Urothelium cell line (cell line): ENCODE measurements around the gene FHOD3.
"Not testable (repeated sequence)": the region's sequence is repeated elsewhere in the genome, so short reads cannot be mapped to it uniquely, and the experiment has no call there.

Experiments
- DNase-seq: peaks from one replicate; pipeline ENCODE4 v3.0.0; 2011; ENCODE audit warnings: low spot score, mixed read lengths
- FAIRE-seq: peaks from 2 replicates; lab custom pipeline; 2011; peaks lifted over from hg19 to GRCh38; lab: Jason Lieb, UNC

Gene FHOD3

GRCh38 chr18:36758623-36759022 lies 461.1 kb downstream of the FHOD3 start:
- DNase-seq (no peak), FAIRE-seq (no peak)

- DNase-seq (no peak), FAIRE-seq (no peak)
These were observed 461.8 kb downstream of the FHOD3 start for GRCh38 chr18:36759167-36759776.

DNA sequence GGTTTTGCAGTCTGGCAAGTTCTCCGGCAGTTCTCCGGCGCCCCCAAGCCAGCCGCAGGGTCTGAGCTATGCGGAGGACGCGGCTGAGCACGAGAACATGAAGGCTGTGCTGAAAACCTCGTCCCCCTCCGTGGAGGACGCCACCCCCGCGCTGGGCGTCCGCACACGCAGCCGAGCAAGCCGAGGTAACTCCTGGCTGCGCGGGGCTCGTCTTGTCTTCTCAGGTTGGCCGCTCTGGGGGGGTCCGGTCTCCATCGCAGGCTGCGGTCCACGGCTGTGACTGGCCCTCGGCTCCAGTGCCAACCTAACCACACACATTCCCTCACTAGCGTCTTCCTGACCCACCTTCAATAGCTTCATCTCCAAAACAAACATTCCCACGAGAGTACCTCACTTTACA lies 463.1 kb downstream of the FHOD3 start:
- FAIRE-seq (no peak), DNase-seq (no peak)

GRCh38 chr18:36761186-36761698 lies 463.7 kb downstream of the FHOD3 start:
- DNase-seq = no peak
- no peak for FAIRE-seq

- DNase-seq (no peak), FAIRE-seq (no peak)
These were observed 464.6 kb downstream of the FHOD3 start for GRCh38 chr18:36762074-36762473.

GRCh38 chr18:36762965-36763364 lies 465.5 kb downstream of the FHOD3 start:
- FAIRE-seq, DNase-seq: not testable (repeated sequence)

- DNase-seq = no peak
- no peak for FAIRE-seq
These were observed 469.3 kb downstream of the FHOD3 start for GRCh38 chr18:36766836-36767235.

- DNase-seq = no peak
- no peak for FAIRE-seq
These were observed 471.7 kb downstream of the FHOD3 start for GRCh38 chr18:36769172-36769571.

GRCh38 chr18:36769611-36770314 lies 472.2 kb downstream of the FHOD3 start:
- FAIRE-seq (no peak), DNase-seq (no peak)

- FAIRE-seq (no peak), DNase-seq (no peak)
These were observed 472.9 kb downstream of the FHOD3 start for GRCh38 chr18:36770315-36770946.

DNA sequence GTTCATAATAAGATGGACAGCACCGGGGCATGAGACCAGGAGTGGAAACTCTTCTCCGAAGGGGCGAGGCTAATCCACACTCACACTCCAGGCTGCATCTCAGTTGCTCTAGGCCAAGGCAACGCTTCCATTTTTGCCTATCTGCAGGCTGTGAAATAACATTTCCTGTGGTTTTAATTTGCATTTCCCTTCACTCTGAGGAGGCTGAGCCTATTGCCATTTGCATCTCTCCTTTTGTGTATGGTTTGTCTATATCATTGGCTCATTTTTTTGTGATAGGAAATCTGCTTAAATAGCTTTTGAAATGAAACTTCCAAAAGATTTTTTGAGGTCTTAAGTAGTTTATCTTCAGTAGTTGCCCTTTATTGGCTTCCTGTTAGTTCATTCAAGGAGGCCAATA lies 473.7 kb downstream of the FHOD3 start:
- FAIRE-seq (no peak), DNase-seq (no peak)

DNA sequence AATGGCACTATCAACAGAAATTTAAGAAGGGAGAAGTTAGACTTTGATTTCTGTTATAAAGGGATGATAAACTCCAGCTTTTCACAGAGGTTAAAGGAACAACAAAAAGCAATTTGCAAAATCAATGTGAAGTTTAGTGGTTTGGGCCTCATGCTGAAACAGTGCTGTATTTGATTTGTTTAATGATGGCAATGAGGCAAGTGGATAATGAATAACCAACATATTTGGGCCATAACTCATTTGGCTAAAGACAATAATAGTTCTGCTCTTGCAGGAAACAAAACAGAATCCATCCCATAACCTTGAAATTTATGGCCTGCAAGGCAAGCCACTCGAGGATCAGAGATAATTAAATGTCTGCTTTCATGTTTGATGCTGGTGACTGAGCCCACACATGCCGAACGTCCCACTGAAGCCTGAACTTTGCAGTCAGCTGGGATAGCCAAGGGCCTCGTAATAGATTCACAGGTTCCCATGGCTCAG lies 474.8 kb downstream of the FHOD3 start:
- DNase-seq = no peak
- no peak for FAIRE-seq

- FAIRE-seq (no peak), DNase-seq (no peak)
These were observed 477.9 kb downstream of the FHOD3 start for GRCh38 chr18:36775396-36775795.

DNA sequence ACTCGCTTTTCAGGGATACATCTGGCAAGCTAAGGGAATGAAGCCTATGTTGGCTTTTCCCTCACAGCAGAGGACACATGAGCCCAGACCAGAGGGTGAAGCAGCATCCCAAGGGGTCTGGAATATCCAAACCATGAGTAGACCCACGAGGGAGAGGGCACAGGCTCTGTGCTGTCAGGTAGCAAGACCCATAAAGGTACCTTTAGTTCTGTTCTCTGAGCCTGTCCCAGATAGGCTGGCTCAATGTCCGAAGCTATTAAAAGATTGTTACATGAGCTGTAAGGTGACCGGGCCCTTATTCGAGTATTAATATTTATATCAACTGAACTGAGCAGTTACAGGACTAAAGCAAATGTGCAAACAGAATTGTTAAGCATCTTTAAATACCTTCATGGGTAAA lies 479.1 kb downstream of the FHOD3 start:
- FAIRE-seq = no peak
- DNase-seq = no peak

- no peak for DNase-seq
- FAIRE-seq = no peak
These were observed 480.1 kb downstream of the FHOD3 start for GRCh38 chr18:36777566-36777965.

DNA sequence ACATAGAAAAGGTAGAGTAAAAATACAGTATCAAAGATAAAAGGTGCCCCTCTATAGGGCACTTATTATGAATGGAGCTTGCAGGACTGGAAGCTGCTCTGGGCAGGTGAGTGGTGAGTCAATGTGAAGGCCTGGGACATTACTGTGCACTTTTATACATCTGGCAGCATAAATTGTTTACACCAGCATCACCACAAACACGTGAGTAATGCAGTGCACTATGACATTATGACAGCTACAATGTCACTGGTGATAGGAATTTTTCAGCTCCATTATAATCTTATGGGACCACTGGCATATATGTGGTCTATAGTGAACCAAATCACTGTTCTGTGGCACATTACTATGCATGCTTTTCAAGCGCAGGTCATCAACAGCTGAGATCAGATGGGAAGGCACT lies 483.2 kb downstream of the FHOD3 start:
- DNase-seq = no peak
- no peak for FAIRE-seq

DNA sequence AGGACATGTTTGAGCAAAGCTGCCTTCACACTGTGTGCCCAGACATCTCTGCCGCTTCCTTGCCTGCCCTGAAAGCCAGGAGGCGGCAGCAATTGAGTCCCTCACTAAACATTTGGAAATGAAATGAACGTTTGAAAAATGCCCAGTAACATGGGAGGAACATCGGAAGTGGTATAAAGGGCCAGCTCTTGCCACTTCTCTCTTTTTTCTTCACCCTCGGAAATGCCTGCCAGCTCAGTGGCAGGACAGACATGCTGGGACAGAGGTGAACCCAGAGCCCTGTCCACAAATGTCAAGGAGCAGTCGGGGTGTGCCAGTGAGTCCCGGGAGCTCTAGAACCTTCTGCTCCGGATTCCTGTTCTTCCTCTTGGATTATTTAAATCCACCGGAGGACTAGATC lies 485.2 kb downstream of the FHOD3 start:
- FAIRE-seq = no peak

DNA sequence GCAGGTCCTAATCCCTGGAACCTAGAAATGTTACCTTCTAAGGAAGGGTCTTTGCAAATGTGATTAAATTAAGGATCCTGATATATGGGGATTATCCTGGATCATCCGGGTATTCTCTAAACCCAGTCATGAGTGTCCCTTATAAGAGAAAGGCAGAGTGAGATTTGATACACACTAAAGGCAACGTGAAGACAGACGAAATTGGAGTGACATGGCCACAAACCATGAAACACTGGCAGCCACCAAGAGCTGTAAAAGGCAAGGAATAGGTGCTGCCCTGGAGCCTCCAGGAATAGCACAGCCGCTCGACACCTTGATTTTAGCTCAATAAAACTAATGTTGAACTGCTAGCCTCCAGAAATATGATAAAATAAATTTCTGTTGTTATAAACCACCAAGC lies 486.3 kb downstream of the FHOD3 start:
- DNase-seq = no peak
- no peak for FAIRE-seq

More for the DNA sequence above, 485.2 kb downstream of the FHOD3 start:
- no peak for DNase-seq

DNA sequence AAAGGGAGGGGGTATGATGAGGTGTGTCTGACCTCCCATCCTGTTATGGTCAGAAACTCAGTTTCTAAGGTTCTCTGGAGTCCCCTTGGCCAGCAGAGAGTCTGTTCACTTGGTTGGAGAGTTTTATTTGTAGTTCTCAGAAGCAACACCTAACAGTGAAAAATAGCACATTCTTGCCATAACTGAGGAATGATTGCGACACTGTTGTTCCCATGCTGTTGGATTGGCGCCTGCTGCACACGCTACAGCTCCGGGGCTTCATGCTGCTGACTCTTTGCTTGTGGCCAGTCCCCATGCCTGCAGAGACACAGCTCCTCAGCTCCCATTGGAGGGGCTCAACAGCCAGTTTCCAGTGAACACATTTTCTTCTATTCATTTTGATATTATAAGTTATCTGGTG lies 489.2 kb downstream of the FHOD3 start:
- FAIRE-seq = no peak
- peak; percentile 10 for DNase-seq

GRCh38 chr18:36792634-36793283 lies 495.2 kb downstream of the FHOD3 start:
- DNase-seq (no peak), FAIRE-seq (no peak)

DNA sequence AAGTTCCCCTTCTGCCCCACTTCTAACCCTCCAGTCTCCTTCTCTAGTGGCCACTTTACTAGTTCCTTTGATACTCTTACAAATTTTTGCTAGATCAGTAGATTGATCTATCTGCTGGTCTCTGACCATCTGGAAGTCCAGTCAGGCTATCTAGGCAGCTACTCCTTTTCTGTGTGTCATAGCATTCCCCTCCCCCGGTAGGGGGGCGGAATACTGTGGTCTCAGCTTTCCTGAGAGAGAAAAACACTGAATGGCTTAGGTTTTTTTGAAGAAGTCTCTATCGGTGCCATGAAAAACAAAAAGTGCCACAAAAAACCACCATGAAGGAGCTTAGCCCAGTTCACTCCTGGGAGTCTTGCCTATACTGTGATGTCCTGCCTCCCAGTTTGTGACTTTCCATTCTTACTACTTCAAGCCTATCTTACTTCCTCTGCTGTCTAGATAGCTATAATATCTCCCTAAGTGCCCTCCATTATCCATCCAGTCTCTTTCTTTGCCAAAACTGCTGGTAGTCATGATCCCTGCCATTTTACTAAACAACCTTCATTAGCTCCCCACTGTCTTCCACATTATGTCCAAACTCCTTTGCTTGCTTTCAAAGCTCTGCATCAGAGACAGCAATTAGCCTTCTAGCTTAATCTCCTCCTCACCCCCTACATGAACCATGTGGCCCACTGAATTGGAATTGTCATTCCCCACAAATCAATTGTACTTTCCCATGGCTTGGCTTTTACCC lies 501.4 kb downstream of the FHOD3 start:
- DNase-seq = no peak
- no peak for FAIRE-seq
